WERI-Rb-1 (cell line): Measurements from ENCODE around the gene SLC41A3.

Experiments
- DNase-seq: peaks from one replicate; pipeline ENCODE4 v3.0.0-alpha.2; 2020
- H3K27ac ChIP-seq: fragments of 250-450 bp; sonication (Bioruptor Pico); 2 replicates; pipeline ENCODE4 v1.5.1; 2020; ENCODE audit warnings: mild to moderate bottlenecking, moderate library complexity
- H3K27me3 ChIP-seq: fragments of 250-450 bp; sonication (Bioruptor Pico); 2 replicates; pipeline ENCODE4 v1.5.1; 2021; ENCODE audit warnings: mild to moderate bottlenecking, low read depth, moderate library complexity; ENCODE audit not compliant: insufficient read depth, severe bottlenecking
- H3K36me3 ChIP-seq: fragments of 250-450 bp; sonication (Bioruptor Pico); 2 replicates; pipeline ENCODE4 v1.5.1; 2020; ENCODE audit warnings: mild to moderate bottlenecking, moderate library complexity
- H3K4me3 ChIP-seq: 2 replicates; pipeline ENCODE4 v1.5.1; 2011; ENCODE audit warnings: low read depth, mild to moderate bottlenecking, control low read depth, low read length
- H3K9me3 ChIP-seq: fragments of 250-450 bp; sonication (Bioruptor Pico); 2 replicates; pipeline ENCODE4 v1.5.1; 2021; ENCODE audit warnings: mild to moderate bottlenecking, moderate library complexity; ENCODE audit not compliant: severe bottlenecking
- CTCF ChIP-seq: IDR thresholded peaks from 2 replicates; pipeline ENCODE4 v1.5.1; 2011; ENCODE audit warnings: low read depth, mild to moderate bottlenecking, control low read depth, inconsistent platforms, low read length

The SLC41A3 gene

GRCh38 chr3:126130081-126130855 is 46.3 kb upstream of the SLC41A3 start:
- no peaks in the 10 kb centered on the region for H3K9me3 ChIP-seq
- H3K27ac ChIP-seq, result no peak overlapping the region
- no peaks in the 10 kb centered on the region for H3K27me3 ChIP-seq
- no peak for TF ChIP-seq CTCF
- no peak overlapping the region for H3K4me3 ChIP-seq
- H3K36me3 ChIP-seq, result no peaks in the 10 kb centered on the region
- peak; percentile 3 for DNase-seq

GRCh38 chr3:126129398-126129891 is 45.5 kb upstream of the SLC41A3 start:
- Histone ChIP-seq H3K4me3 (no peak overlapping the region), H3K9me3 (no peaks in the 10 kb centered on the region), H3K36me3 (no peaks in the 10 kb centered on the region), H3K27ac (no peak overlapping the region), H3K27me3 (no peaks in the 10 kb centered on the region)
- peak; percentile 5 for DNase-seq
- TF ChIP-seq CTCF, result no peak

- TF ChIP-seq CTCF, result no peak
- Histone ChIP-seq H3K9me3 (no peaks in the 10 kb centered on the region), H3K27me3 (no peaks in the 10 kb centered on the region), H3K36me3 (no peaks in the 10 kb centered on the region), H3K4me3 (no peak overlapping the region), H3K27ac (no peak overlapping the region)
- DNase-seq, result peak; percentile 1
Observed at GRCh38 chr3:126128504-126129397, 44.8 kb upstream of the SLC41A3 start.

GRCh38 chr3:126127904-126128303 is 44.0 kb upstream of the SLC41A3 start:
- no peak overlapping the region for H3K4me3 ChIP-seq
- no peak for TF ChIP-seq CTCF
- no peaks in the 10 kb centered on the region for H3K27me3 ChIP-seq
- H3K36me3 ChIP-seq, result no peaks in the 10 kb centered on the region
- no peaks in the 10 kb centered on the region for H3K9me3 ChIP-seq
- DNase-seq, result peak; percentile 13
- H3K27ac ChIP-seq, result no peak overlapping the region

GRCh38 chr3:126127452-126127851 is 43.5 kb upstream of the SLC41A3 start:
- Histone ChIP-seq H3K4me3 (no peak overlapping the region), H3K27ac (no peak overlapping the region), H3K36me3 (no peaks in the 10 kb centered on the region), H3K9me3 (no peaks in the 10 kb centered on the region), H3K27me3 (no peaks in the 10 kb centered on the region)
- DNase-seq, result peak; percentile 3
- TF ChIP-seq CTCF, result no peak
